ENCODE measurements around the gene TNS2.

Gene TNS2

DNA sequence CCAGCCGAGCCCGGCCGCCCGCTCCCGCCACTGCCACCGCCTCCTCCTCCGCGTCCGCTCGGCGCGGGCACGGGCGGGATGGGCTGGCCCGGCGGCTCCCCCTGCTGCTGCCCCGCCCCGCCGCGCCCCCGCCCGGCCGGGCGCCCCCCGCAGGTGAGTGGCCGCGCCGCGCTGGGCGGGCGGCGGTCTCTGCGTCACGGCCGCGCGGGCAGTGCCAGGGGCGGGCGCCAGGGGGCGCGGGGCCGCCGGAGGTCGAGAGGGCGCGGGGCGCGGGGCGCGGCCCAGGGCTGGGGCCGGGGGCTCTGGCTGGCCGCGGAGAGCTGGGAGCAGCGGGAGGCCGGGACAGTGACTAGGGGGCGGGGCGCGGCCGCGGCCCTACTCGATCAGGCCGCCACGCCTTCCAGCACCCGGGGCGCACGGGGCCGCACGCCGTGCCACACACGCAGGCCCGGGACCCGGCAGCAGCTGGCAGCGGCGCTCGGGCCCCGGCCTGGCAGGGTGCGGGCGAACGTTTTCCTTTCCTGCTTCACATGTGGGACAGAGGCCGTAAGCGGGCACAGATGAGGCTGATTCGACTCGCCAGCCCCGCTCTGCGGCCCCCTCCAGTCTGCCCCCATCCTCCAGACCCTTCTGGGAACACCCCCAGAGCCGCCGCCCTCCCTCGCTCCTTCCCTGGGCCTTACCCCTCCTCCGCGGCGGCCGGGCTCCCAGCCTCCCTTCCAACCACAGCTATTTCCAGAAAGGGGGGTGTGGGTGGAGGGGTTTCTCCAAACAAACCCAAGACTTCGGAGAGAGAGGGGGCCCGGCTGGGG lies 2.4 kb upstream of the TNS2 start (continued):
- TF ChIP-seq, protein P1, sequence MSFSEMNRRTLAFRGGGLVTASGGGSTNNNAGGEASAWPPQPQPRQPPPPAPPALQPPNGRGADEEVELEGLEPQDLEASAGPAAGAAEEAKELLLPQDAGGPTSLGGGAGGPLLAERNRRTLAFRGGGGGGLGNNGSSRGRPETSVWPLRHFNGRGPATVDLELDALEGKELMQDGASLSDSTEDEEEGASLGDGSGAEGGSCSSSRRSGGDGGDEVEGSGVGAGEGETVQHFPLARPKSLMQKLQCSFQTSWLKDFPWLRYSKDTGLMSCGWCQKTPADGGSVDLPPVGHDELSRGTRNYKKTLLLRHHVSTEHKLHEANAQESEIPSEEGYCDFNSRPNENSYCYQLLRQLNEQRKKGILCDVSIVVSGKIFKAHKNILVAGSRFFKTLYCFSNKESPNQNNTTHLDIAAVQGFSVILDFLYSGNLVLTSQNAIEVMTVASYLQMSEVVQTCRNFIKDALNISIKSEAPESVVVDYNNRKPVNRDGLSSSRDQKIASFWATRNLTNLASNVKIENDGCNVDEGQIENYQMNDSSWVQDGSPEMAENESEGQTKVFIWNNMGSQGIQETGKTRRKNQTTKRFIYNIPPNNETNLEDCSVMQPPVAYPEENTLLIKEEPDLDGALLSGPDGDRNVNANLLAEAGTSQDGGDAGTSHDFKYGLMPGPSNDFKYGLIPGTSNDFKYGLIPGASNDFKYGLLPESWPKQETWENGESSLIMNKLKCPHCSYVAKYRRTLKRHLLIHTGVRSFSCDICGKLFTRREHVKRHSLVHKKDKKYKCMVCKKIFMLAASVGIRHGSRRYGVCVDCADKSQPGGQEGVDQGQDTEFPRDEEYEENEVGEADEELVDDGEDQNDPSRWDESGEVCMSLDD (tag by site-specific recombination; IDR thresholded peaks at IDR 0.05) = no peak; the same call in 1 of the 2 replicates
- TF ChIP-seq ZNF292 (tag by site-specific recombination; IDR thresholded peaks at IDR 0.05; ENCODE audit: borderline replicate concordance, low read depth) (no peak), ZNF18 (tag by site-specific recombination; IDR thresholded peaks at IDR 0.05) (no peak), ZNF324 (tag by site-specific recombination; IDR thresholded peaks at IDR 0.05) (no peak), OSR2 (tag by site-specific recombination; IDR thresholded peaks at IDR 0.05) (no peak), ZNF121 (tag by site-specific recombination; IDR thresholded peaks at IDR 0.05) (no peak), ZNF629 (tag by site-specific recombination; IDR thresholded peaks at IDR 0.05) (no peak), ZNF10 (tag by site-specific recombination; IDR thresholded peaks at IDR 0.05) (no peak), ZNF670 (tag by site-specific recombination; IDR thresholded peaks at IDR 0.05; ENCODE audit: low read depth) (no peak), FEZF1 (tag by site-specific recombination; IDR thresholded peaks at IDR 0.05) (no peak), BCL11B (tag by site-specific recombination; IDR thresholded peaks at IDR 0.05; ENCODE audit: low read depth) (no peak), ZNF2 (tag by site-specific recombination; IDR thresholded peaks at IDR 0.05) (no peak), ZNF221 (tag by site-specific recombination; IDR thresholded peaks at IDR 0.05; ENCODE audit: borderline replicate concordance) (no peak), ZNF707 (tag by site-specific recombination; IDR thresholded peaks at IDR 0.05) (no peak), ZXDB (tag by site-specific recombination; IDR thresholded peaks at IDR 0.05) (0 out of 2 replicates have a peak, but pooled peaks have one; percentile 18), ZNF23 (tag by site-specific recombination; IDR thresholded peaks at IDR 0.05; ENCODE audit: borderline replicate concordance) (no peak), ZNF544 (tag by site-specific recombination; IDR thresholded peaks at IDR 0.05) (no peak), GFI1B (tag by site-specific recombination; IDR thresholded peaks at IDR 0.05) (no peak), KLF9 (tag by site-specific recombination; IDR thresholded peaks at IDR 0.05; ENCODE audit: low read depth) (no peak), ZNF248 (tag by site-specific recombination; IDR thresholded peaks at IDR 0.05) (no peak), PRDM1 (tag by site-specific recombination; IDR thresholded peaks at IDR 0.05) (no peak), ZNF692 (tag by site-specific recombination; IDR thresholded peaks at IDR 0.05) (0 out of 2 replicates have a peak, but pooled peaks have one; percentile 30), ZNF26 (tag by site-specific recombination; IDR thresholded peaks at IDR 0.05) (no peak), ZNF302 (tag by site-specific recombination; IDR thresholded peaks at IDR 0.05; ENCODE audit: low read depth) (no peak)
- TF ChIP-seq, protein P2, sequence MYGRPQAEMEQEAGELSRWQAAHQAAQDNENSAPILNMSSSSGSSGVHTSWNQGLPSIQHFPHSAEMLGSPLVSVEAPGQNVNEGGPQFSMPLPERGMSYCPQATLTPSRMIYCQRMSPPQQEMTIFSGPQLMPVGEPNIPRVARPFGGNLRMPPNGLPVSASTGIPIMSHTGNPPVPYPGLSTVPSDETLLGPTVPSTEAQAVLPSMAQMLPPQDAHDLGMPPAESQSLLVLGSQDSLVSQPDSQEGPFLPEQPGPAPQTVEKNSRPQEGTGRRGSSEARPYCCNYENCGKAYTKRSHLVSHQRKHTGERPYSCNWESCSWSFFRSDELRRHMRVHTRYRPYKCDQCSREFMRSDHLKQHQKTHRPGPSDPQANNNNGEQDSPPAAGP (tag by site-specific recombination; IDR thresholded peaks at IDR 0.05) = no peak
- TF ChIP-seq, protein P3, sequence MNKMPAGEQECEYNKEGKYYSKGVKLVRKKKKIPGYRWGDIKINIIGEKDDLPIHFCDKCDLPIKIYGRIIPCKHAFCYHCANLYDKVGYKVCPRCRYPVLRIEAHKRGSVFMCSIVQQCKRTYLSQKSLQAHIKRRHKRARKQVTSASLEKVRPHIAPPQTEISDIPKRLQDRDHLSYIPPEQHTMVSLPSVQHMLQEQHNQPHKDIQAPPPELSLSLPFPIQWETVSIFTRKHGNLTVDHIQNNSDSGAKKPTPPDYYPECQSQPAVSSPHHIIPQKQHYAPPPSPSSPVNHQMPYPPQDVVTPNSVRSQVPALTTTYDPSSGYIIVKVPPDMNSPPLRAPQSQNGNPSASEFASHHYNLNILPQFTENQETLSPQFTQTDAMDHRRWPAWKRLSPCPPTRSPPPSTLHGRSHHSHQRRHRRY (tag by site-specific recombination; IDR thresholded peaks at IDR 0.05) = no peak
- TF ChIP-seq, protein P4, sequence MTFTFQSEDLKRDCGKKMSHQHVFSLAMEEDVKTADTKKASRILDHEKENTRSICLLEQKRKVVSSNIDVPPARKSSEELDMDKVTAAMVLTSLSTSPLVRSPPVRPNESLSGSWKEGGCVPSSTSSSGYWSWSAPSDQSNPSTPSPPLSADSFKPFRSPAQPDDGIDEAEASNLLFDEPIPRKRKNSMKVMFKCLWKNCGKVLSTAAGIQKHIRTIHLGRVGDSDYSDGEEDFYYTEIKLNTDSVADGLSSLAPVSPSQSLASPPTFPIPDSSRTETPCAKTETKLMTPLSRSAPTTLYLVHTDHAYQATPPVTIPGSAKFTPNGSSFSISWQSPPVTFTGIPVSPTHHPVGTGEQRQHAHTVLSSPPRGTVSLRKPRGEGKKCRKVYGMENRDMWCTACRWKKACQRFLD (tag by site-specific recombination; IDR thresholded peaks at IDR 0.05) = no peak
- TF ChIP-seq, protein P5, sequence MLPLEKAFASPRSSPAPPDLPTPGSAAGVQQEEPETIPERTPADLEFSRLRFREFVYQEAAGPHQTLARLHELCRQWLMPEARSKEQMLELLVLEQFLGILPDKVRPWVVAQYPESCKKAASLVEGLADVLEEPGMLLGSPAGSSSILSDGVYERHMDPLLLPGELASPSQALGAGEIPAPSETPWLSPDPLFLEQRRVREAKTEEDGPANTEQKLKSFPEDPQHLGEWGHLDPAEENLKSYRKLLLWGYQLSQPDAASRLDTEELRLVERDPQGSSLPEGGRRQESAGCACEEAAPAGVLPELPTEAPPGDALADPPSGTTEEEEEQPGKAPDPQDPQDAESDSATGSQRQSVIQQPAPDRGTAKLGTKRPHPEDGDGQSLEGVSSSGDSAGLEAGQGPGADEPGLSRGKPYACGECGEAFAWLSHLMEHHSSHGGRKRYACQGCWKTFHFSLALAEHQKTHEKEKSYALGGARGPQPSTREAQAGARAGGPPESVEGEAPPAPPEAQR (tag by site-specific recombination; IDR thresholded peaks at IDR 0.05) = no peak
